ENCODE data around the gene GPATCH4.

The GPATCH4 gene

DNA sequence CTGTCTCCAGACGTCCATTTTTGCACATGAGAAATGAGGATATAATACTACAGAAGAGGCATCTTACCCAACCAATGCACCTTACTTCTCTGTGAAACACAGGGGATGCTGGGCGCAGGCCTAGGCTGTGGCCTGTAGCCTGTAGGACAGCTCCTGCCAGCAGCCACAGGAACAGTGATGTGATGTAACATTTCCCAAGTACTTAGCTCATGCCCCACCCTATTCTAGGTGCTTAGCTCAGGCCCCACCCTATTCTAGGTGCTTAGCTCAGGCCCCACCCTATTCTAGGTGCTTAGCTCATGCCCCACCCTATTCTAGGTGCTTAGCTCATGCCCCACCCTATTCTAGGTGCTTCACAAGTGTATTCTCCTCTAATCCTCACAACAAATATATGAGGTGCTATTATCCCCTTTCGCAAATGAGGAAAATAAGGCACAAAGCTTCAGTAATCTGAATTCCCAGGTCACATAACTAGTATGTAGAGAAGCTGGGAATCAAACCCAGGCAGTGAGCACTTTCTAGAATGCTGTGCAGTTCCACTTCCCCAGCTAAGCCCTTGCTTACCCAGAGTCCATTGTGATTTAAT is 14.3 kb downstream of the GPATCH4 start:
- TF ChIP-seq, protein P1, sequence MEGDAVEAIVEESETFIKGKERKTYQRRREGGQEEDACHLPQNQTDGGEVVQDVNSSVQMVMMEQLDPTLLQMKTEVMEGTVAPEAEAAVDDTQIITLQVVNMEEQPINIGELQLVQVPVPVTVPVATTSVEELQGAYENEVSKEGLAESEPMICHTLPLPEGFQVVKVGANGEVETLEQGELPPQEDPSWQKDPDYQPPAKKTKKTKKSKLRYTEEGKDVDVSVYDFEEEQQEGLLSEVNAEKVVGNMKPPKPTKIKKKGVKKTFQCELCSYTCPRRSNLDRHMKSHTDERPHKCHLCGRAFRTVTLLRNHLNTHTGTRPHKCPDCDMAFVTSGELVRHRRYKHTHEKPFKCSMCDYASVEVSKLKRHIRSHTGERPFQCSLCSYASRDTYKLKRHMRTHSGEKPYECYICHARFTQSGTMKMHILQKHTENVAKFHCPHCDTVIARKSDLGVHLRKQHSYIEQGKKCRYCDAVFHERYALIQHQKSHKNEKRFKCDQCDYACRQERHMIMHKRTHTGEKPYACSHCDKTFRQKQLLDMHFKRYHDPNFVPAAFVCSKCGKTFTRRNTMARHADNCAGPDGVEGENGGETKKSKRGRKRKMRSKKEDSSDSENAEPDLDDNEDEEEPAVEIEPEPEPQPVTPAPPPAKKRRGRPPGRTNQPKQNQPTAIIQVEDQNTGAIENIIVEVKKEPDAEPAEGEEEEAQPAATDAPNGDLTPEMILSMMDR (IDR thresholded peaks at IDR 0.05; ENCODE audit: unreplicated experiment in 3 of 3), result no peak
- Mint-ChIP-seq H3K27ac (no peak overlapping the region), H3K36me3 (ENCODE audit: low read depth) (no peaks in the 10 kb centered on the region), H3K9me3 (no peaks in the 10 kb centered on the region), H3K4me1 (peaks cover 6% of the 10 kb centered on the region), H3K4me3 (no peak overlapping the region), H3K27me3 (ENCODE audit: low read depth) (peaks cover 4% of the 10 kb centered on the region)

DNA sequence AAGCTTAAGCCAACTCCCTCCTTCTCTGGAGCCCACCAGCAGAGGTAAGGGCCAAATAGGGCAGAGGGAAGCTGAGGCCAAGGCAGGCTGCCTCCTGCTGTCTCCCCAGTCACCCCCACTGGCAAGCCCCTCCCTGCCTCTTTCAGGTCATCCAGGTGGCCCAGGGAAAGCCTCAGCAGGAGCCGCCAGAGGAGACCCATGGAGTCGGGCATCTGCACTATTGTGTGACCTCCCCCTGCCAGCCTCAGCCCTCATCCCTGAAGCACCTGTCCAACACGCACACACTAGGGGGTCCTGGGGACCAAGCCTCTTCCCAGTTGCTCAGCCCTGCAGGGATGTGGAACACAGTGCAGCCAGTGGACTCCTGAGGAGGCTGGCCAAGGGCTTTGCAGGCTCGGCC is 15.0 kb downstream of the GPATCH4 start:
- Mint-ChIP-seq H3K27me3 (ENCODE audit: low read depth) (peaks cover 4% of the 10 kb centered on the region), H3K9me3 (no peaks in the 10 kb centered on the region), H3K4me3 (no peak overlapping the region), H3K36me3 (ENCODE audit: low read depth) (no peaks in the 10 kb centered on the region), H3K4me1 (peaks cover 5% of the 10 kb centered on the region), H3K27ac (no peak overlapping the region)
- TF ChIP-seq, protein P1 (IDR thresholded peaks at IDR 0.05; ENCODE audit: unreplicated experiment in 3 of 3), result no peak

DNA sequence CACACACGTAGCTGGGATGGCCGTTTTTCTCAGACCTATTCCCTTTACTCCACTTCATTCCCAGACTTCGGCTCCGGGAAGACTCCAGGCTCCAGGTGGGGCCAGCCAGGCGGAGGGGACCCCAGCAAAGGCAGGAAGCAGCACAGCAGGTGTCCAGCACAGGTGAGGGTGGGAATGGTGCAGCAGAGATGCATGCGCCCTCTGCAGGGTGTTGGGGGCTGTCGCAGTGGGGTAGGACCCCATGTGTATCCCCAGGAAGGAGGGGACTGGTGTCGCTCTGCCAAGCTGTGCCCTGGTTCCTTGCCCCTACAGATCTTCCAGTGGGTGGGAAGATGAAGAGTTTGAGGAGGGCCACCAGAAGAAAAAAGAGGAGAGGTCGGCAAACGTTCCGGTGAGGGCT is 16.5 kb downstream of the GPATCH4 start:
- Mint-ChIP-seq H3K27me3 (ENCODE audit: low read depth) (peaks cover 4% of the 10 kb centered on the region), H3K36me3 (ENCODE audit: low read depth) (no peaks in the 10 kb centered on the region), H3K9me3 (no peaks in the 10 kb centered on the region), H3K4me1 (no peaks in the 10 kb centered on the region), H3K27ac (no peak overlapping the region), H3K4me3 (no peak overlapping the region)
- TF ChIP-seq, protein P1 (IDR thresholded peaks at IDR 0.05; ENCODE audit: unreplicated experiment in 3 of 3), result peak in 1 of 3 experiments; percentile 43

DNA sequence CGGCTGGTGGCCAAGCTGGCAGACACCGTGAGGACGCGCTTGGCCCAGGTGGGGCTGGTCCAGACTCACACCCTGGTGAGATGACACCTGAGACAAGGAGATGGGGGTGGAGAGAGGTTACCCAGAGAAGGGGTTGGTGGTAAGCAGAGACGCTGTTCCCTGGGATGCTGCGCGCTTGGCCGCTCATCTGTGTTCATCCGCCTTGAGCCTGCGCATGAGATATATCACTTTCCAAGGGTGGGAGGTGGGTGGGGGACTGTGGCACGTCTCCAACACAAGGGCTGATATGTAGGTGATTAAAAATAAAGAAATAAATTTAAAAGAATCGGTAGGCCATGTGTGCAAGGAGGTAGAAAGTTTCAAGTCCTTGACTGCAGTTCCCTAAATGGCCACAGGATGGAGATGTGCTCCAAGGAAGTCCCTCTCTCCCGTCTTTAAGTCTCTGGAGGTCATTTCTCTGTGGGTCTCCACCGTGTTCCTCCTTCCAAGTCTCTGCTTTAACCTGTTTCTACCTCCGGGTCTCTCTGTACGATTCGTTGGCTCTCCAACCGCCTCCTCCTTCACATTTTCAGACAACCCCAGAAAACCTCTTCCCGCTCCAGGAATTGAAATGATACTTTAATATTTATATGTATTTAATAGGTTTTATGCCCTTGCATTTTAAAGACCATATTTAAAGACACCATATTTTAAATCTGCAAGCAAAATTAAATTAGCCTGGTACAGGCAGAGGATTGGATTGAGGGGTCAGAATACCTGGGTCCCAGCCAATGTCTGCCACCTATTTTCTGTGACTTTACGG is 17.3 kb downstream of the GPATCH4 start:
- no peak overlapping the region for H3K4me3 Mint-ChIP-seq
- no peaks in the 10 kb centered on the region for H3K9me3 Mint-ChIP-seq
- H3K4me1 Mint-ChIP-seq, result no peaks in the 10 kb centered on the region
- peaks cover 4% of the 10 kb centered on the region for H3K27me3 Mint-ChIP-seq (ENCODE audit: low read depth)
- H3K36me3 Mint-ChIP-seq (ENCODE audit: low read depth), result no peaks in the 10 kb centered on the region
- H3K27ac Mint-ChIP-seq, result peak overlapping the region in 2 of 3 experiments; percentile 19 to 32
- TF ChIP-seq, protein P1 (IDR thresholded peaks at IDR 0.05; ENCODE audit: unreplicated experiment in 3 of 3), result peak; percentile 94 to 97 (median 97)

DNA sequence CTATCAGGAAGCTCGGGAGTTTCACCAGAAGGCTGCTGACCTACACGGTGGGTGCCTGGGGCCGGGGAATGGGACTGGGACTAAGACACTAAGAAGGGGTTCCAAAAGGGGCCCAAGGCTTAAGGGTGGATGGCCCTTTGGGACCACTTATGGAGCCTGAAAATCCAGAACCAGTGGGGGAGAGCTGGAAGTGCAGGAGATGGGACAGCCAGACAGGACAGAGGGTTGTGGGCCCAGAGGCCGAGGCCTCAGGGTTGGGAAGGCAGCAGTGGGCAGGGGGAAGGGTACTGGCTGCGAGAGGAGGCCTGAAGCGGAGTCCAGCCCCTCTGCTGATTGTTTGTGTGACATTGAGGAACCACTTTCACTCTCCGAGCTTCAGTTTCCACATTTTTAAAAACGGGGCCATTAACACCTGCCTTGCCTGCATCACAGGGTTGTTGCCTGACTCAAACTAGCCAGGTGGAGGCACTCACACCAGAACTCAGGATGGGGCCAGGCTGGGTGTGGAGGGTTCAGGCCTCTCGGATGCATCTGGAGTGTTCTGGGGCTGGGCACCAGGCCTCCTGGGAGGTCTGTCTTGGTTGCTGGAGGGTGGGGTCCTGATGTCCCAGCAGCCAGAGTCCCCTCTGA is 18.8 kb downstream of the GPATCH4 start:
- Mint-ChIP-seq H3K36me3 (ENCODE audit: low read depth) (no peaks in the 10 kb centered on the region), H3K4me3 (no peak overlapping the region), H3K27ac (no peak overlapping the region), H3K9me3 (no peaks in the 10 kb centered on the region), H3K27me3 (ENCODE audit: low read depth) (peaks cover 9% of the 10 kb centered on the region), H3K4me1 (peaks cover 8% of the 10 kb centered on the region)
- TF ChIP-seq, protein P1 (IDR thresholded peaks at IDR 0.05; ENCODE audit: unreplicated experiment in 3 of 3), result no peak

Measured in nephron (organoid).